ENCODE data around the gene FHDC1.

DNA sequence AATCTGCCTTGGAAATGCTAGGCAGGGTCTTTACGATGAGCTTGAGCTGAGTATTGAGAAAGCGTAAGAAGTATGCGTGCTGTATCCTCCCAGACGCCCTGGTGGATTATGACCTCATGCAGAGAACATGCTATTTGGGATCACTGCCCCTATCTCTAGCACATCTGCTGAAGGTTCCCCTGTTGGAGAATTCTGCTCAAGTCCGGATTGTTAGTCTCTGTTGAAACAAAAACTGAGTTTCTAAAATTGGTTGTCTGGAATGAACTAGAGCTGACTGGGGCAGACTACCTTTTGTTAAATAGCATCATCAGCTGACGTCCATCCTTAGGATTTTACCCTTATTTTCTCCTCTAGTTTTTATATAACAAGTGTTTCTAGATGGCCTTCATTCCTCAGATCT is 7.5 kb downstream of the FHDC1 start:
- TF ChIP-seq, protein P1, sequence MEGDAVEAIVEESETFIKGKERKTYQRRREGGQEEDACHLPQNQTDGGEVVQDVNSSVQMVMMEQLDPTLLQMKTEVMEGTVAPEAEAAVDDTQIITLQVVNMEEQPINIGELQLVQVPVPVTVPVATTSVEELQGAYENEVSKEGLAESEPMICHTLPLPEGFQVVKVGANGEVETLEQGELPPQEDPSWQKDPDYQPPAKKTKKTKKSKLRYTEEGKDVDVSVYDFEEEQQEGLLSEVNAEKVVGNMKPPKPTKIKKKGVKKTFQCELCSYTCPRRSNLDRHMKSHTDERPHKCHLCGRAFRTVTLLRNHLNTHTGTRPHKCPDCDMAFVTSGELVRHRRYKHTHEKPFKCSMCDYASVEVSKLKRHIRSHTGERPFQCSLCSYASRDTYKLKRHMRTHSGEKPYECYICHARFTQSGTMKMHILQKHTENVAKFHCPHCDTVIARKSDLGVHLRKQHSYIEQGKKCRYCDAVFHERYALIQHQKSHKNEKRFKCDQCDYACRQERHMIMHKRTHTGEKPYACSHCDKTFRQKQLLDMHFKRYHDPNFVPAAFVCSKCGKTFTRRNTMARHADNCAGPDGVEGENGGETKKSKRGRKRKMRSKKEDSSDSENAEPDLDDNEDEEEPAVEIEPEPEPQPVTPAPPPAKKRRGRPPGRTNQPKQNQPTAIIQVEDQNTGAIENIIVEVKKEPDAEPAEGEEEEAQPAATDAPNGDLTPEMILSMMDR (IDR thresholded peaks at IDR 0.05): no peak
- TF ChIP-seq POLR2A (IDR thresholded peaks at IDR 0.05): no peak

Data from Peyer's patch (tissue), 4 donors.